GM21576 (cell line): ENCODE data around the gene KCNIP3.

Experiments used
- ATAC-seq: cut with Tn5 transposase; IDR thresholded peaks from one replicate; pipeline ENCODE4 v1.9.1; 2021; ENCODE audit warnings: mild to moderate bottlenecking, moderate library complexity; ENCODE audit not compliant: unreplicated experiment

The KCNIP3 gene

GRCh38 chr2:95312543-95313201 is 15.5 kb downstream of the KCNIP3 start:
- no peak for ATAC-seq

- ATAC-seq, result no peak
These were observed 16.4 kb downstream of the KCNIP3 start for GRCh38 chr2:95313296-95314131.

DNA sequence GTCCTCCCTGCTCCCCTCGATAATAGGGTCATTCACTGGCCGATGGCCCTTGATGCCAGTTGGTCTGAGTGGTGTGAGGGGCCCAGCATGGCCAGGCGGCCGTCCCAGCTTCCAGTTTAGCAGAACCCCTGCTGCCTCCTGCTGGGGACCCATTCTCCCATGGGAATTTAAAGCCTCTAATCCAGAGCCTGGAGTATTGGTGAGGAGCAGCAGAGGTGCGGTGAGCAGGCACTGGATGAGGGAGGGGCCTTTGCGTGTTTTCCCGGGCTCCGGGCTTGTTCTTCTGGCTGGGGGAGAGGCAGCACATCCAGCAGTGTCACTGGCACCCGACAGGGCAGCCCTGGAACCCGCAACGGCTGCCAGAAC is 17.4 kb downstream of the KCNIP3 start:
- ATAC-seq, result no peak

DNA sequence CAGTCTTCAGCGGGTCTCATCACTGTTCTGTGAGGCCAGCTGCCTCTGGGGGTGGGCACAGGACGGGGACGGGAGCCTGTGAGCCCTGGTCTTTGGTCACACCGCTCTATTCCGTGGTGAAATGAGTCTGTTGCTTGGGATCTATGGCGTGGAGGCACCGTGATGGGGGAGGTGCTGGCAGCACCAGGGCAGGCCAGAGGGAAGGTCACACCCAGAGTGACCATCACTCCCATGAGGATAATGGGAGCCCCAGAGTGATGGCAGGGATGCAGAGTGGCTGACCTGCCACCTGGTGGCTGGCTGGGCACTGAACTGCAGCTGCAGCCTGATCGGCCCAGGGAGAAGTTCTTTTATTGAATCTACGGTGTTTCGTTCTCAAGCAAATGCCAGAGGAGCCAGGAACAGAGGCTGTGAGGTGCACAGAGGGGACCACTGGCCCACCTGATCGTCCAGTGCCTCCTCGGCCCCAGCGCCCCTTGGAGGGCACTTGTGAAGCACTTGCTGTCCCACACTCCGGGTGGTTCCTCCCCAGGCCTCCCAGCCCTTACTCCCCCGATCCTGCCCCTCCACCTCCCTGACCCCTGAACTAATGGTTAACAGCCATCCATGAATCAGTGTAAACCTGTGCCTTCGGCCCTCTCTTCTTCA is 17.9 kb downstream of the KCNIP3 start:
- no peak for ATAC-seq

- ATAC-seq, result no peak
These were observed 18.8 kb downstream of the KCNIP3 start for GRCh38 chr2:95315801-95316411.

DNA sequence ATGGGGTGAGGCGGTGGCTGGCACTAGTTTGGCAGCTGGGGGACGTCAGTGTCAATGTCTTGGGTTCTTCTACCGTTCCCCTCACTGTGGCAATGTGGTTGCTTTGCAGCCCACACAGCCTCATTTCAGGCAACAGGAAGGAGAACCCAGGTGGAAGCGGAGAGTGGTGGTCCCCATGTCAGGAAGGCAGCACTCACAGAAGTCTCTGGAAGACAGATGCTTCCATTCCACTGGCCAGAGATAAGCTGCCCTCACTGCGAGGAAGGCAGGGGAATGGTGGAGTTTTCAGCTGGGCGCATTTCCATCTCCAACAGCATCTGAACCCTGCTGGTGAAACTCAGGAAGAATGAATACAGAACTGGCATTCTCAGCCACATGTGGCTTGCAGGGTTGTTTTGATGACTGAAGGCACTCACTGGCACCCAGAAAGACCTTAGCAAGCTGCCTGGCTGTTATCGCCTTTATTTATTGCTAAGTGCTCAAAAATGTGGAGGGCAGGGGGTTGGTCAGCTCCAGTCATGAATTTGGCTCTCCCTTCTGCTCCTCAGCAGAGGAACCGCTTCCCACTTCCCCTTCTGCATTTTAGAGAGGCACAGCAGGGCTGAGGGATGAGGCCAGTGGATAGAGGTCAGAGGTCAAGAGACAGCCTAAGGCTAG is 19.4 kb downstream of the KCNIP3 start:
- ATAC-seq, result no peak

GRCh38 chr2:95317123-95317500 is 20.0 kb downstream of the KCNIP3 start:
- ATAC-seq, result no peak

- ATAC-seq, result no peak
These were observed 20.7 kb downstream of the KCNIP3 start for GRCh38 chr2:95317665-95318425.

DNA sequence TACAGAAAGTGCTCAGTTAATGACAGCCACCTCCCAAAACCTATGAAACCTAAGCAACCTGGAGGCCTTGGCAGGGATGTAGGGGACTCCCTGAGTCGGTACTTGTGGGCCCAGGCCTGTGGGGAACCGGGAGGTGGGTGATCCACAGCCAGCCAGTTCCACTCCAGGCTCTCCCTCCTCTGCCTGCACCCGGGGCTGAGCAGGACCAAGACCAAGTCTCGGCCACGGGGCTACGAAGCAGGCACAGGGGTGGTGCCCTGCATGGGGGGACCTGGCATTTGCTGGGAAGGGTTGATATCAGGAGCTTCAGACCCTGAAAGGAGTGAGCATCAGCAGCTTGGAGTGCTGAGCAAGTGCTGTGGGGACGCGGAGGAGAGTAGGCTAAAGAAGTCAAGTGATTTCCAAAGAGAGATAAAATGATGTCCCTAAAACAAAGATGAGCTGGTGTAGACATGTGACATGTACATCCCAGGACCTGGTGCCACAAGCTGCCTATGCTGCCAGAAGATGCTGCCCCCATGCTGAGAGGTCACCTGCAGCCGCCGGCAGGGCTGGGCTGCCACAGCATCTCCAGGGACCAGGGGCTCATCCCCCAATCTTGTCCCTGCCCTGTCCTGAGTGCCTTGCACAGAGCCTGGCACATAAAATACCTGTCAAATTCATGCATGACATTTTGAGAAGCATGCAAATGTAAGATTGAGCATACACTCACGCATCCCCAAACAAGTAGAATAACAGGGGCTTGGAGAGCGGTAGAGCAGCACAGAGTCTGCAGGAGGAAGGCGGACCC is 21.5 kb downstream of the KCNIP3 start:
- ATAC-seq, result no peak

DNA sequence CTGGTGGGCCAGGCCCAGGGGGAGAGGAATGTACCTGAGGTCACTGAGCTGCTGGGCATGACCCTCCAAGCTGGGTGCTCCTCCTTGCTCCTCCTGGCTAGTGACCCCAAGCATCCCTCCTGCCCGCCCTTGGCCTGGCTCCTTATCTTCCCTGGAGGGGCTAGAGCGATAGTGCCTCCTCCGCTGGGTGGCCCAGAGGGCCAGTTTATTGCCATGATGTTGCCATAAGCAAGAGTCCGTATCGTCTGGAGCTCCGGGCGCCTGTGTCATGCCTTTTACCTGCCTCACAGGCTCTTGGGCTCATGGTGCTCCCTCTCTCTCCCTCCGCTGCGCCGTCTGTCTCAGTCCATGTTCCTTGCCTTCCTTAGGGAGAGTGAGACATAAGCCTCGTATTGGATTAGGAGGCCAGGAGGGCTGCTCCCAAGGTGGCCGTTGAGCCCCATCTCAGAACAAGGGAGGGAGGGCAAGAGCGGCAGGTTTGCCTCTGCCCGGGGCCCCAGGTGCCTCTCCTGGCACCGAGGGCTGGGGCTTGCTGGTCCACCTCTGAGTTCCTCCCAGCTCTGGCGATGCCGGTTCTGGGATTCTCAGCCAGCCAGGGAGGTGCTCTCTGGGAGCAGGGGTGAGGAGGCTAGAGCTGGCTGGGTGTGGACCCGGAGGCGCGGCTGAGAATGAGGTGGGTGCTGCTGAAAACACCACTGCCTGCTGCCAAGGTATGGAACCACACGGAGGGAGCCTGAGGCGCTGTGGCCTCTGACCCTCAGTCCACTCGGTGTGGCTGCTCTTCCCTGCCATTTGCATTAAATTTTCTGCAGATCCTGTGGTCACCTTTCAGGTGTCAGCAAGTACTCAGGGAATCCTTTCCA is 22.6 kb downstream of the KCNIP3 start:
- no peak for ATAC-seq

DNA sequence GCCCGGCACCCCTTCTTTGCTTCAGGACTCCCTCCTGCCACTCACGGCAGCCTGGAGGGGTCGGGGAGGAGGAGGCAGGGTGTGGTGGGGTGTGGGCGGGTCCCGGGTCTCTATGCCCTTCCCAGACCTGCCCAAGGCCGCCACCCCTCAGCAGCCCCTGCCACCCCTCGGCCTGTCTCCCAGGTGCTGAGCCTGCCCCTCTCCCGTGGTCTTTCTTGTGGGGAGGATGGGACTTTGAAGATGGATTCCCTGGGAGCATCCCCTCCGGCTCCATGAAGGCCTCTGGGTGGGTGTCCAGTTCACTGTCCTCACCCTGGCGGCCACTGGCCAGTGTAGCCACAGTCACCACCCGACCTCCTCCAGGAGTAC is 23.2 kb downstream of the KCNIP3 start:
- ATAC-seq, result no peak

DNA sequence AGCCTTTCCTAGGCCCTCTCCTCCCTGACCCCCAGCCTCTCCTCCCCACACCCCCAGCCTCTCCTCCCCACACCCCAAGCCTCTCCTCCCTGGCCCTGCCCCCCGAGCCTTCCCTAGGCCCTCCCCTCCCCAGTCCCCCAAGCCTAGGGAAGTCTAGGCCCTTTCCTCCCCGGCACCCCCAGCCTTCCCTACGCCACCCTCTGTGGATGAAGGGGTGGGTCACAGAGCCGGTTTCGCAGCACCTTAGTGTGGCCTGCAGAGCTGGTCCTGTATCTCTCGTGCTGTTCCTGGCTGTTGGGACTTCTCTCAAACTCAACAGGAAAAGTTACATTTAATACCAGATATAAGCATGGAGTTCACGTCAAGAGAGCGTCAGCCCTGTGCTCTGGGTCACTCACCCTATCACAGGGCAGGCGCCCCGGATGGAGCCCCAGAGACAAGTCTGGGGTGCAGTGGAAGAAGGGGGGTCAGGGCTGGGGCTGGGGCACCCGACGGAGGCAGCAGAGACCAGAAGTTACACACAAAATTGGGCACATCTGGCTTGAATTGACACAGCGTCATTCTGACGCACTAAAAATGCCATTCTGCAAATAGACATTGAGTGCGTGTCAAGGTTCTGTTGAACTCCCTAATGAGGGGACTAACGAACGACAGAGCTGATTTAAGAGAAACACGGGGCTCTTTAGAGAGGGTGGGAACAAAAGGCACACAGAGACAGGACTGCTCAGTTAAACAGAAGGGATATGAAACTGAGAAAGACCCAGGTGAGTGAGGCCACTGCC is 24.0 kb downstream of the KCNIP3 start:
- ATAC-seq, result no peak

DNA sequence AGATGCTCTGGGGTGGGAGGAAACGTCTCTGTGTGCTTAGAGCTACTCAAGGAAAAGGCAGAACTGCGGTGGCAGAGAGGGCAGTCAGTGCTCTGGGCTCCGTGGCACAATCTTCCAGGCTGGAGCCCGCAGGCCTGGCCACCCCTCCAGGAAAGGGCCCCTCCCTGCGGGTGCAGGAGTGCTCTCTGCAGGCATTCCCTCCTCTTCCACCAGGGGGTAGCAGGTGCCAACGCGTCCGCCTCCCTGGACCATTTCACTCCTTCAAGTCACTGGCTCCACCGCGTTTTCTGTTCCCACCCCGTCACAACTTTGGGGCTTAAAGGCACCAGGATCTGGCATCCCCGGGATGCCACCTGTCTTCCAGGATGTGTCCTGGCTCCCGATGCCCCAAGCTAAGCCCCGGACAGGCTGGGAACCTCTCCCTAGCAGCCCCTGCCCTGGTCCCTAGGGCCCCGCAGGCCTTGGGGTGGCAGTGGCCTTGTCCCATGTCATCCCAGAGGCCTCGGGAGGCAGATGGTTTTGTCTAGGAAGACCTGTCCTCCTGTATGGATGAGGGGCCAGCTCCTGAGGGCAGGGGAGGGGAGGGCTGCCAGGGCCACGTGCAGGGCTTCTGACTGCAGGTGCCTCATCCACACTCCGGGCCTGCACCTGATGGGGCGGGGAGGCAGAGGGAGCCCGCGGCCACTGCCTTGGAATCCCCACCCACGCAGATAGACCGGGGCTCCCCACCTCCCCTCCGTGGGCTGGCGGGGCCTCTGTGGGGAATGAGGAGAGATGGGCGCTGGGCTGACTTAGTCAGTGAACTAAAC is 26.4 kb downstream of the KCNIP3 start:
- no peak for ATAC-seq

GRCh38 chr2:95325026-95325425 is 27.9 kb downstream of the KCNIP3 start:
- no peak for ATAC-seq

- ATAC-seq, result no peak
These were observed 28.7 kb downstream of the KCNIP3 start for GRCh38 chr2:95325590-95326432.

DNA sequence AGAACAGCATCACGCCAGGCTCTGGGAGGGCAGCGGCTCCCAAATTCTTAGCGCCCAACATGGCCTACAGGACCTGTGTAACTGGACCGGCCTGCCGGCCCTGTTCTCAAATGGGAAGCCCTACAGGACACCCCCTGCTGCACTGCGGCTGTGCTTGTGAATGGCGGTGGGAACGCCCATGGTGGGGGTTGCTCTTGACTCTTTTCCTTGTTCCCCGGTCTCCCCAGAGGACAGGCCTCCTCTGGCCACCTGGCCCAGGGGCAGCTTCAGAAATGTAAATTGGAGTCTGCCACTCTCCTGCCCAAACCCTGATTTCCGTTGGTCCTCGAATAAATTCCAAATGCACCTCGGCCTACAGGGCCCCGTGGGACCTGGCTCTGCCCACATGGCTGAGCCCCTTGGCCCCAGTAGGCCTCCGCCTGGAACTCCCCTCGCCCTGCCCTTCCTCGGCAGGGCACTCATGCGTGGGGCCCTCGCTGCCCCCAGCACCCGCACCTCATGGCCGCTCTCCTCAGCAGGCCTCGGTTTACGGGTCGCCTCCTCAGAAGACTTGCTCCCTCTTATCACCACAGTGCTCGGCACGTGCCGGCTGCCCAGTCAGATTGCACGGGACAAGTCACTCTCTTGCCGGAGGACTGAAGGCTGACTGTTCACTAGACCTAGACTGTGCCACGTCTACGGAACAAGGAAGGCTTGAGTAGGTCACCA is 29.4 kb downstream of the KCNIP3 start:
- no peak for ATAC-seq
